Brain pericyte (primary cell): ENCODE results near the gene LOXHD1.

Source experiments
- DNase-seq: peaks from one replicate; pipeline ENCODE4 v3.0.0-alpha.2; 2012; ENCODE audit warnings: low read depth, low spot score

LOXHD1 gene

DNA sequence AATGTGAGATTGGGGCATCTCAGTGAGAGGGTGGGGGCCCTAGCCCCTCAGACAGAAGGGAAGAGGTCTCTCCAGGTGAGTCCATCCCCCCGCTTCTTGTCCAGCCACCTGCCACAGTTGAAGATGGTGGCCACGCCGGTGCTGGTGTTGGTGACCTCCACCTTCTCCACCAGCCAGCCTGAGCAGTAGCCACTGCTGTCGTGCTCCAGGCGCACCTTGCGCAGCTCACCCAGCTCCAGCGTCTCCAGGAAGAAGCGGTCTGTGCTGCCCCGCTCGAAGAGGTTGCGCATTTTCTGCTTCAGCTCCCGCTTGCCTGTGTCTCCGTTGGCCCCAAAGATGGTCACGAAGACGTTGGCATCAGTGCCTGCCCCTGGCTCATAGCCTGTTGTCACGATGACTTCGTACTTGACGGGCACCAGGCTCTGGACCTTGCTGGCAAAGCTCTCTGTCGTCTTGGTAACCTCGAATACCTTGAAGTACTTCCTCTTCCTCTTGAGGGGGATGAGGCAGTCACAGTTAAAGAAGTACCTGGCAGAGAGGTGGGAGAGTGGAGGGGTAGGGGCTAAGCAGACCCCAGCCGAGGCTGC is 179.5 kb downstream of the LOXHD1 start:
- no peak for DNase-seq

DNA sequence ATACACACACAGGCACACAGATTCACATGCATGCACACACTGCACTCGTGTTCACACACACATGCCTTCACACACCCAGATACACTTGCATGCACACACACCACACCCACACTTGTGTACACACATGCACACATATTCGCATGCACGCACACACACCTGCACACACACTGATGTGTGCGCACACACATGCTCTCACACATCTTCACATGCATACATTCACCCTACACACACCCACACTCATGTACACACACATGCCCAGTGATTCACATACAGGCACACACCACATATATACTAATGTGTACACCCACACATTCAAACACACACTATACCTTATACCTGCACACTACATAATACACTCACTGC is 181.6 kb downstream of the LOXHD1 start:
- DNase-seq, result no peak

DNA sequence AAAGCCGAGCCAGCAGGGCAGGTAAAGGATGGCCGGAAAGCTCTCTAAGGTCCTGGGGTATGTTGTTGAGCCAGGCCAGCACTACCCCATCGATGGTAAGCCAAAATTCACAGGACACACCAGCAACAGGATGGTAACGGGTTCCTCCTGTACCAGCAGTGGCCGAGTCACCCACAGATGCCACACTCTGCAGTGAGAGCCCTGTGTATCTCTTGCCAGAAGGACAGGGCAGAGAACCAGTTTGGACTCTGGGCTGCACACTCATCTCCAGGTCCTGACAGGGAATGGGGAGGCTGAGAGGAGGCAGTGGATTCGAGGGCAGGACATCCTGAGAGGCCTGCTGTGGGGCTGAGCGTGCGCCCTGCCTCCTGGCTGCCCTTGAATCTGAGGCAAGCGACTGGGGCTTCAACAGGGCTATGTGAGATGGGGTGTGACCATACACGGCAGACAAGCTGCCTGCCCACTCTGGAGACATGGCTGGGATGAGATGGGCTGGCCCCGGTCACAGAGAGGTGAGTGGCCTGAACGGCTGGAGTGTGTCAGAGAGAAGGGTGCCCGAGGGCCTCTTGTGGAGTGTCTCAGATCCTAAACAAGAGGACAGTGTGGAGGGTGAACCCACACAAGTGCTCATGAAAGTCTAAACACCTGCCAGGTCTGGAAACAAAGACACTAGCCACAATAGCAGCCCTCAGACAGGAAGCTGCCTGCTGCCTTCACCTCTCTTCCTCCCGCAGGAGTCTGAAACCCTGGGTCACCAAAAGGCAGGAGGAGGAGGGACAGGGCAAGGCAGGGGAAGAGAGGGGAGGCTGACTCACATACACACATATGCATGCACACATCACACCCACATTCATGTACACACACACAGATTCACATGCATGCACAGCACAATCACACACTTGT is 182.3 kb downstream of the LOXHD1 start:
- DNase-seq, result no peak

DNA sequence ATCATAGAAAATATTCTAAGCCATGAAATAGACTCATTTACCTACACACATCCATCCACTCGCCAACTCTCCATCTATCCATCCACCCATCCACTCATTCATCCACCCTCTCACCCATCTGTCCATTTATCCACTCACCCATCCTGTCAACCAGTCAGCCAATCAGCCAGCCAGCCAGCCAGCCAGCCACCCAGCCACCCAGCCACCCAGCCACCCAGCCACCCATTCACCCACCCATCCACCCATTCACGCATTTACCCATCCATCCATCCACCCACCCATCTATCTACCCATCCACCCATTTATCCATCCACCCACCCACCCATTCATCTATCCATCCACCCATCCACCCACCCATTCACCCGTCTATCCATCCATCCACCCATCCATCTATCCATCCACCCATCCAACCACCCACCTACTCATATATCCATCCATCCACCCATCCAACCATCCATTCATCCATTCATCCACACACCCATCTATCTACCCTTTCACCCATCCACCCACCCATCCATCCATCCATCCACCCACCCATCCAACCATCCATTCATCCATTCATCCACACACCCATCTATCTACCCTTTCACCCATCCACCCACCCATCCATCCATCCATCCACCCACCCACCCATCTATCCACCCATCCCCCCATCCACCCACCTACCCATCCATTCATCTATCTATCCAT is 185.1 kb downstream of the LOXHD1 start:
- DNase-seq, result no peak

DNA sequence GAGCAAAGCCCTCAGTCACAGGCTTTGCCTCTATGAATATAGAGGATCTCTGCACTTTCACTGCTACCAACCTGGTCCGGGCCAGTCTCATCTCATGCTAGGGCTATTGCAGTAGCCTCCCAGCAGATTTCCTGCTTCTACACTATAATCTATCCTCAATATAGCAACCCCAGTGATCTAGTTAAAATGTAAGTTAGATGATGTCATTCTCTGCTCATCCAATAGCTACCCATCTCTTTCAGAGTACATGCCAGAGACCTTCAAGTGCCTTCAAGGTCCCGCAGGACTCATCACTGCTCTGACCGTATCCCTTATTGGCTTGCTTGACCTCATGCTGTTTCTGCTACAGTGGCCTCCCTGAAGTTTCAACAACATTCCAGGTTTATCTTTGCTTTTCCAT is 186.3 kb downstream of the LOXHD1 start:
- DNase-seq, result no peak

DNA sequence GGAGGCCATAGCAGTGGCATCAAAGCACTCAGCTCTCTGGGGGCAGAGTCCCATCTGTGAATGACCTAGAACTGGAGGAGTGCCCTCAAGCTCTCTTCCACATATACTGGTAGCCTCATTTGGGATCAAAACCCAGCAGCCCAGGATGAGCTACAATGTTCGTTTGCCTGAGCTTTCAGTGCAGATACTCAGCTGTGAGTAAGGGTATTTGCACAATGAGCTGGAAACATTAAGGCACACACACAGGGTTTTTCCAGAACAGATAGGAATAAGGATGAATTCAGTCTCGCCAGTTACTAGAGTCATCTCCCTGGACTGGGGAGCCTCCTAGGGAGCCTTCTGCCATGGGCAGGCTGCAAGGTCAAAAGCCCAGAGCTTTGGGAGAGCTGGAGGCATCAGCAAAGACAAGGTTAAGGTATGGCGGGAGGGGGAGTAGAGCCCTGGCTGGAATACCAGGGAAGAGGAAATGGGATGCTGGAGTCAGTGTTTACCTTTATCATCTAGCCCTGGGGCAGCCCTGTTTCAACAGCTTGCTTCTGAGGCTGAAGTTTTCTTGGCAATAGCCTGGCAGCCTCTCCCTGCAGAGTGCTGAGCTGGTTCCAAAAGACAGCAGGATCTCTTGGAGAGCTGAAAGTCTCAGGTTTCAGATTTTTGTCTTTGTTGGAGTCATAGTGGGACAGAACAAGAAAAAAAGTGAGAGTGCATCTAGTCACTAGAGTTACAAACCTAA is 187.7 kb downstream of the LOXHD1 start:
- DNase-seq, result no peak

DNA sequence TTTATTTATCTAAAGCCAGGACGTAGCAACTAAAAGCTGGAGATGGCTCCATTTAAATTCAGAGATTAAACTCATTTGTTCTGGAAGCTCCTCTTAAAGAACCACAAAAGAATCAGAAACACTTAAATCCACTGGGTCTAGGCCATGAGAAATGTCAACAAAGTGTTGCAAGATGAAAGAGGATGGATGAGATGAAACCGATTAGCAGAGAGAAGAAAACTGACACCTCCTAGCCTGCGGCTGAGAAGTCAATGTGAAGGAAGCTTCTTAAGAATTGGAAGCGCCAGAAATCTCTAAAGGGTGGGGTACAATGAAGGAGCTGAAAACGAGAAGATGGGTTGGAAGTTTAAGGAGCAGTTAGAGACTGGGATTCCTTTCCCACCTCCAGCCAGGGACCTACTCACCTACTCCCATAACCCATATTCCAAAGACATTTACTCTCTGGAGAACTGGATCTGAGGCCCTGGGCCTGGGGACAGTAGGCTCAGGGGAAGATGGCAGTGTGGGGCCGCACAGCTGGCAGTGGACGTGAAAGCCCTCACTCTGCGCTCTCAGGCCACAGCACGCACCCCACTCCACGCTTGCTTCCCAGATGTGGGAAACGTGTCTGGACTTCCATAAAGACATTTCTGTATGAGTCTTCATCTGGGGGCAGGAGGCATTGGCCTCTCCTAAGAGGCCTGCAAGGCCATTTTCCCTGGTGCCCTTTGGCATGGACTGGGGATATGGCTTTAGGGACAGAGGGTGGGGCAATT is 188.4 kb downstream of the LOXHD1 start:
- DNase-seq, result no peak

DNA sequence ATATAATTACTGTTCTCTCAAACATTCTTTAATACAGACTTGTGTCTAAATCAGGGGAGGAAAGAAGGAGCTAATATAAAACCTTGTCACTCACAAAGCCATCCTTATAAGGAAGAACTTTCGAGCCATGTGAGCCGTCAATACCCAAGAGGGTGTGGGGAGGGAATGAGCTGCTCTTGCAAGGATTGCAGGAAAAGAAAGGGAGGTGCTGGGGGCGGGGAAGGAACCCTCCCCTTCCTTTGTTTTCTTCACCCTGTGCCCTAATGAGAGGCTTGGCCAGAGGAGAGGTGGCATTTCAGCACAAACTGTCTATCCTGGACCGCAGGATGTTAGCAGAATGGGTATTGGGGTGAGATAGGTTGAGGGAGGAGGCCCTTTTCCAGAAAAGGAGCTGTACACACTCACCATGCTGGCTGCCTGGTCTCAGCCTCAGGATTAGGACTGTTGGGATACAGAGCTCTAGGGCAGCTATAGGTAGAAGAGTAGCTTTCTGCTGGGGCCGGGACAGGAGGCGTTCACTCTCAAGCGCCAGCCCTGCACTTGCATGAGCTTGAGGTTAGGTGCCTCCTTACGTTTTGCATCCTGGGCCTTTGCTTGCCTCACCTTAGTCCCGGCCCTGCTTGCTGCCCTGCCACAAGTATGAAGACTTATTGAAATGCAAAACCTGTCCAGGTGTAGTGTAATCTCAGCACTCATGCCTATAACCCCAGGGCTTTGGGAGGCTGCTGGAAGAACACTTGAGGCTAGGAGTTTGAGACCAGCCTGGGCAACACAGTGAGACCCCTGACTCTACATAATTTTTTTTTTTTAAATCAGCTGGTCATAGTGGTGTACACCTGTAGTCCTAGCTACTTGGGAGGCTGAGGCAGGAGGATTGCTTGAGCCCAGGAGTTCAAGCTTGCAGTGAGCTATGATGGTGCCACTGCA is 190.5 kb downstream of the LOXHD1 start:
- DNase-seq, result no peak

DNA sequence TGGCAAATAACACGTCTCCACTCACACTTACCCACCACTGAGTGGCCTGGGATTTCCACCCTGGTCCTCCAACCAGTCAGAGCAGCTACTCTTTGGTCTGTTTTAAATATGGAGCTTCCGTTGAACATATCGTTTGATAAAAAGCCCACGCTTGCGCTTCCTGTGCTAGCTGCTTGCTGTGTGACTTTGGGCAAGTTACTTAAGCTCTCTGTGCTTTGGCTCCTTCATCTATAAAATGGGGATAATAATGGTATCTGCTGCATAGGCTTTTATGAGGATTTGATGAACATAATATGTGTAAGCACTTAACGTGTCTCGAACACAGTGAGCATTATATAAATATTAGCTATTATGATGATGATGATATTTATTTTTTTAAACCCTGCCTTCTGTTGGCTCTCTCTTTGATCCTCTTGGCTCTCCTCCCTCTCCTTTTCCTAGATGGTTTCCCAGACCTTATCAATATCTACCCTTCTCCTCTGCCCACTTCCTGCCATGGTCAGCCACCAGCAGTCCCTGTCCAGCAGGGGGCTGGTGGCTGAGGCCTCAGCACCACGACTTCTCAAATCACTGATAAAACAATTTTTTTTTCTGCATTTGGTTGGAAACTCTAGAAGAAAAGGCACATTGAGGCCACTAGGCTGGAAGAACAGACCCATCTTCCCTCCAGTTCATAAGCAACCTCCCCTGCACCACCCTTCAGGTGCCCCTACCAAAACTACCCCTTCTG is 191.9 kb downstream of the LOXHD1 start:
- no peak for DNase-seq

DNA sequence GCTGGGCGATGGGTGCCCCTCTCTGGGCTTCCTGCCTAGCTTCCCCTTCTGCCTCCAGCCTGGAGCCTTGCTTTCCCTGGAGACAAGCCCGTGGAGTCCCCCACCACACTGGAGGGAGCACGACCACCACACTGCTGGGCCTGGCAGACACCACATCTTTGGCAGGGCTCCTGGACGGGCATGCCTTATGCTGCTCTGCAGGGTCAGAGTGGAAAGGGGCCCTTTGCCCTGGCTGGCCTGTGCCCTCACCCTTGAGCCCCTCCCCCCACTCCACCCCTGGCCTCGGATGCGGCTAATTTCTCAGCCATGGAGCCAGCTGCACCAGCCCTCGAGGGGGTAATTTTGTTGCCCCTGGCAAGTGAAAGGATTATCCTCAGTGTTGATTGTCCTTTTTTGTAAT is 194.5 kb downstream of the LOXHD1 start:
- no peak for DNase-seq

DNA sequence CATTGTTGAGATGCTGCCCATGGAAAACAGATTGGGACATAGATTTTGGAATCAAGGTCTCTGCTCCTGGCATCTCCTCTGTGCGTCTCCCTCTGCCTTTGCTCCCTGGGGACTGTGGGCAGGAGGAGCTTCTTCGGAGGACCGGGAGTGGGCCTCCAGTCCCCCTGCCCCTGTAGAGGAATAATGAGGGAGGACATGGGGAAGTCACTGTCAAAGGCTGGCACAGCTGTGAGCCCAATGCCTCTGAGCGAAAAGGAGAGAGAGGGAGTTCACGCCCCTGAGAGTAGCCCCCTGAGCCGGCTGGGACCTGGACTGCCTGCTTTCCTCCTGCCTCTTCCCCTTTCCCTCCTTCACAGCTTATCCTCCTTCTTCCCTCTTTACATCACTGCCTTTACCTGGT is 195.0 kb downstream of the LOXHD1 start:
- no peak for DNase-seq

DNA sequence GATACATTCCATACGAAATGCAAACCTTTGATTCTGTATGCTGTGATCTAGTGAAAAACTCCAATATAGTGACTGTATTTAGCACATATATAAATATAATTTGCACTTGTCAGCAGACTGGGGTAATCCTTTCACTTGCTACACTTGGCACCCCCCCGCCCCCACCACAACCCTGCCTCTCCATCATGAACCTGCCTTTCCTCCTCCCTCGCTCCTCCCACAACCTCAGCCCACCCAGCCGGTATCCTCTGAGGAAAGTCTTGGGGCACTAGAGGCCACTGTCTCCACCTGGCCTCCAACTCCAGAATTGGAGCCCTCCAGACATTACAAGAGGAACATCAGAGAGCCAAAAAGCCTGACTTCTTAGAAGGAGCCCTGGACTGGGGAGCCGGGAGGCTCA is 196.3 kb downstream of the LOXHD1 start:
- DNase-seq, result no peak

DNA sequence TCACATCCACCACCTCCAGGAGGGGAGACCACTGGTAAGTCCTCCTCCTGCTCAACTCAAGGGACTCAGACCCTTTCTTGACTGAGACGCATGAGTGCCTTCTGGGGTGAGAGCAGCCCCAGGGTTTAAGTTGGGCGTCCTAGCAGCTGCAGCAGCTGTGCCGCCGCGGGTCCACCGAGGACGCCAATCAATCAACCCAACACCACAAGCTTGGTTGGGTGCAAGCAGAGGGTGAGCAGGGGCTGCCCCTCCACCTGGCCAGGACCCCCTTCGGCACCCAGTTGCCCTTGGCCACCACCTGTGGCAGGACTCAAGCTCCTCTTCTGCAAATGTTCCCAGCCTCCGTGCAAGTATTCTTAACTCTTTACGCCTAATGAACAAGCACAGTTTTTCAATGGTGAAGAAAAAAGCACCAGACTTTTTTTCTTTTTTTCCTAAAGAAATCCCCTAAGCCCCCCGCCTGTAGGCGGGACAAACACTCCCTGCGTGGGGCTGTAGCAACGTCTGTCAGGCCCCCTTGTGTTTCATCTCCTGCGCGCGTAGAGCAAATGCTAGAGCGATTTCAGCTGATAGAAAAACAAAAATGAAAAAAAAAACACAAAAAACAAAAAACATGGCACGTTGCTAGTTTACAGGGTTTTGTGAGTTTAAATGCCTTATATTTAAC is 197.1 kb downstream of the LOXHD1 start:
- DNase-seq, result no peak

DNA sequence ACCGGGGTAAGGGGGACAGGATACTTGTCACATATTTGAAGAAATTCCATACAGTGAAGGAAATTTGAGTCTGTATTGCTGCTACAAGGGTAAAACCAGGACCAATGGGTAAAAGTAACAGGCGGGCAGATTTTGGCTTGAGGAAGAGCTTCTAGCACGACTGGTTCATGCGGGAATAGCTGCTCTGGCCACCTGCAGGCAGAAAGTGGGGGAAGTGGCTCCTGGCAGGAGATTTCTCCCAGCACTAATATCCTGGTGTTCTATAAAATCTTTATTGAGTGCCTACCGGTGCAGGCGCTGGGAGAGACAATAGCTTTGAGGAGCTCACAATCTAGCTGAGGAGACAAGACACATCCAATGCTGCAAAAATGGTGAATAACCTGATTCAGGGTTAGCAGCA is 198.5 kb downstream of the LOXHD1 start:
- DNase-seq, result no peak

DNA sequence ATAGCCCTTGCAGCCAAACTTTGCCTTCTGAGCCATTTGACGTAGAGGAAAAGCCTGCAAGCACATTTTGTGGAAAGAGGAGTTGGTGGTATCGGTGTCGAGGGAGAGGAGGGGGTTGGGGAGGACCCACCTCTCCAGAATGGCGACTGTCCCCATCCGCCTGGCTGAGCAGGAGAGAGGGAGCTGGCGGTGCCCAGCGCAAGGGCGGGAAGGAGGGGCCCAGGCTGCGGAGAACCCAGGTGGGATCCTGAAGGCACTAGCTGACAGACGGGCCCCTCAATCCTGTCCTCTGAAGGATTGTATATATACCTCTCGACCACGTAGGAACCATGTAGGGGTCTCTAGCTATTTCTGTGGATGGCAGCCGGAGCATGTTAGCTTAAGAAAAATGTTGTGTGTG is 200.3 kb downstream of the LOXHD1 start:
- no peak for DNase-seq

DNA sequence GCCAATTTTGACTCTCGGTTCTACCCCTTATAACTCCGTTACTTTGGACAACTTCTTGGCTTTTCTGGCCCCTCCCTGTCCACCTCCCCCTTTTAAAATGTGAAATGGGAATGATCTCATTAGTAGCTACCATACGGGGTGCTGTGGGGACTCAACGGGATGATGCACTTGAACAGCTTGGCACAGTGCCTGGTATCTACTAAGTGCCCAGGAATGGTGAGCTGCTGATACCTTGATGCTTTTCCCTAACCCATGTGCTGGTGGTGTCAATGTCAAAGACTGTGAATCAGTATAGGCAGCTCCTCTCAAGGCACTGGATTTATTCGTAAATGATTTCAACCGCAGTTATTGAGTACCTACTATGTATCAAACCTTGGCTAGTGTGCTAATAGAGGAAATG is 204.2 kb downstream of the LOXHD1 start:
- no peak for DNase-seq

DNA sequence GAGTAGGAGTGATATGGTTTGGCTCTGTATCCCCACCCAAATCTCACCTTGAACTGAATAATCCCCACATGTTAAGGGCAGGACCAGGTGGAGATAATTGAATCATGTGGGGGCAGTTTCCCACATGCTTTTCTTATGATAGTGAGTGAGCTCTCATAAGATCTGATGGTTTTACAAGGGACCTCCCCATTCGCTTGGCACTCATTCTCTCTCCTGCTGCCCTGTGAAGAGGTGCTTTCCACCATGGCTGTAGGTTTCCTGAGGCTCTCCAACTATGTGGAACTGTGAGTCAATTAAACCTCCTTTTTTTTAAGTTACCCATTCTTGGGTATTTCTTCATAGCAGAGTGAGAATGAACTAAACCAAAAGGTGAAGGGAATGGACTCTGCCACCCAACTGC is 207.5 kb downstream of the LOXHD1 start:
- no peak for DNase-seq

DNA sequence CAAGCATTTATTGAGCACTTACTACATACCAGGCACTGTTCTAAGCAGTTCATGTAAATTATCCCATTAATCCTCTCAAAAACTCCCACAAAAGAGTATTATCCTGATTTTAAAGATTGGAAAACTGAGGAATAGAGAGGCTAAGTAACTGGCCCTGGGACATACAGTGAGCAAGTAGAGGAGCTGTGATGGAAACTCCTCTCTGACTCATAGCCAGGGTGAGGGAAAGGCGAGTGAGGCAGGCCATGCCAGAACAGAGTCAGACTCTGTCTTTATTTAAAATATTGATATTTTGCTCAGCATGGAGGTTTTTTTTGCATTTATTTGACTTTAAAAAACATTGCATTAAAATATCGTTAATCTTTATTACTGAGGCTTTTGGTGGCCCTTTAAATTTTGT is 208.0 kb downstream of the LOXHD1 start:
- no peak for DNase-seq

DNA sequence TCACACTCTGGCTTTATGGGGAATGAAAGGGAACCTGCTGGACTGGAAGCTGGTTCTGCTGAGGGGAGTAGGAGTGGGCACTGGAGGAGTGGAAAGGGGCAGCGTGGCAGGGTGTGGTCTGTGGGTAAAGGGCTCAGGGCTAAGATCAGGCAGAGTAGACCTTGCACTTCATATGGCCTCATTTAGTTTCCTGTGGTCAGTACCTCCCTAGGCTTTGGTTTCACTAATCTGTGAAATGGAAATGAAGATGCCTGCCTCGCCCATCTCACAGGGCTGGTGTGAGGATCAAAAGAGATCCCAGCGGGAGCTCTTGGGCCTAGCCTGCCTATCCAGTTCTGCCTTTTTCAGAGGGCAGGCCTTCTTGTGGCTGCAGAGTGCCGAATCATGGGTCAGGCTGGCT is 208.7 kb downstream of the LOXHD1 start:
- no peak for DNase-seq
